GM12872 (cell line): ENCODE results near the gene PRDM16.

Source experiments
- TF ChIP-seq, protein P1 (sequence below): IDR thresholded peaks from 3 replicates; pipeline ENCODE4 v1.5.1; 2011; ENCODE audit warnings: low read depth, mild to moderate bottlenecking, low read length, moderate library complexity; ENCODE audit not compliant: insufficient read depth

PRDM16 gene

DNA sequence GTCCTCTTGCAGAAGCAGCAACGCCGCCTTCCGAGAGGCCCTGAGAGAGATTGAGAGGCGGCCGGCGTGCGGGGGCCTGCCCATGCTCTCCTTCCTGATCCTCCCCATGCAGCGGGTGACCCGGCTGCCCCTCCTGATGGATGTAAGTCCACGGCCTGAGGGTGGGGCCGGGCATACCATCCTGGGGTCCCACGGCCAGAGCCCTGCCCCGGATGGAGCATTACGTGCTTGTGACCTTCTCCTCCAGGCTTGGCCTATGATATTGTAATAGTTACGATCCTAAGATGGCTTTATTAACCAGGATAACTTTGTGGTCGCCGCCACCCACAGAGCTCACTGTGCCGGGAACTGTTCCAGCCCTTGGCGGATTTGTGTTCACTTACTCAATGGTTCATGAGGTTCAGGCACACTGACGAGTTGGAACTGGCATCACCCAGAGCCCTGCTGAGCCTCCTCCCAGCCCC lies 404.4 kb downstream of the PRDM16 start:
- TF ChIP-seq, protein P1, sequence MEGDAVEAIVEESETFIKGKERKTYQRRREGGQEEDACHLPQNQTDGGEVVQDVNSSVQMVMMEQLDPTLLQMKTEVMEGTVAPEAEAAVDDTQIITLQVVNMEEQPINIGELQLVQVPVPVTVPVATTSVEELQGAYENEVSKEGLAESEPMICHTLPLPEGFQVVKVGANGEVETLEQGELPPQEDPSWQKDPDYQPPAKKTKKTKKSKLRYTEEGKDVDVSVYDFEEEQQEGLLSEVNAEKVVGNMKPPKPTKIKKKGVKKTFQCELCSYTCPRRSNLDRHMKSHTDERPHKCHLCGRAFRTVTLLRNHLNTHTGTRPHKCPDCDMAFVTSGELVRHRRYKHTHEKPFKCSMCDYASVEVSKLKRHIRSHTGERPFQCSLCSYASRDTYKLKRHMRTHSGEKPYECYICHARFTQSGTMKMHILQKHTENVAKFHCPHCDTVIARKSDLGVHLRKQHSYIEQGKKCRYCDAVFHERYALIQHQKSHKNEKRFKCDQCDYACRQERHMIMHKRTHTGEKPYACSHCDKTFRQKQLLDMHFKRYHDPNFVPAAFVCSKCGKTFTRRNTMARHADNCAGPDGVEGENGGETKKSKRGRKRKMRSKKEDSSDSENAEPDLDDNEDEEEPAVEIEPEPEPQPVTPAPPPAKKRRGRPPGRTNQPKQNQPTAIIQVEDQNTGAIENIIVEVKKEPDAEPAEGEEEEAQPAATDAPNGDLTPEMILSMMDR = no peak

DNA sequence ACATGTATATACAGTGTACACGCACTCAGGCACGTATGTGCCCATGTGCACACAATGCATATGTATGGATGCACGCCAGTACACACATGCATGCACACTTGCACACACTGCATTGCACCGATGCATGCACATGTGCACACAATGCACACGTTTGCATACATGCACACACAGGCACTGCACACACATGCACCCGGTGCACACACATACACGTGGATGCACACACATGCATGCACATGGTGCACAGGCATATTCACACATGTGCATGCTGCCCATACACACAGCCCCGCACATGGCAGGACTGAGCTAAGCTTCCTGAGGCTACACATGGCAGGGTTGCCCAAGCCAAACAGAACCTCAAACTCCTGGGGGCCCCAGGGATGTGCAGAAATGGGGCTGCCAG lies 405.0 kb downstream of the PRDM16 start:
- TF ChIP-seq, protein P1 = no peak

DNA sequence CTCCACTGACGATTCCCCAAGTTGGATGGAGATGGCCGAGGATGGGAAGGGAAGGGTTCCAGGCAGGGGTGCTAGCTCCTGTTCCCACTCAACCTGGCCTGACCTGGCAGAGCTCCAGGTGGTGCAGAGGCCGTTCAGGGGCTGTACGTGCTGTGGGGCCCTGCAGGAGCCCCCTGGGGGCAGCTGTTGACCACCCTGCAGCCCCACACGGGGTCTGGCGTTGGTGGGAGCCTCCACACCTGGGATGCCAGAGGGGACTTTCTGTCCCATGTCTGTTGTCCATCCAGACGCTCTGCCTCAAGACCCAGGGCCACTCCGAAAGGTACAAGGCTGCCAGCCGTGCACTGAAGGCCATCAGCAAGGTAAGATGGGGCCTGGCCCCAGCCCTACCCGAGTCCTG lies 405.4 kb downstream of the PRDM16 start:
- TF ChIP-seq, protein P1 = no peak

DNA sequence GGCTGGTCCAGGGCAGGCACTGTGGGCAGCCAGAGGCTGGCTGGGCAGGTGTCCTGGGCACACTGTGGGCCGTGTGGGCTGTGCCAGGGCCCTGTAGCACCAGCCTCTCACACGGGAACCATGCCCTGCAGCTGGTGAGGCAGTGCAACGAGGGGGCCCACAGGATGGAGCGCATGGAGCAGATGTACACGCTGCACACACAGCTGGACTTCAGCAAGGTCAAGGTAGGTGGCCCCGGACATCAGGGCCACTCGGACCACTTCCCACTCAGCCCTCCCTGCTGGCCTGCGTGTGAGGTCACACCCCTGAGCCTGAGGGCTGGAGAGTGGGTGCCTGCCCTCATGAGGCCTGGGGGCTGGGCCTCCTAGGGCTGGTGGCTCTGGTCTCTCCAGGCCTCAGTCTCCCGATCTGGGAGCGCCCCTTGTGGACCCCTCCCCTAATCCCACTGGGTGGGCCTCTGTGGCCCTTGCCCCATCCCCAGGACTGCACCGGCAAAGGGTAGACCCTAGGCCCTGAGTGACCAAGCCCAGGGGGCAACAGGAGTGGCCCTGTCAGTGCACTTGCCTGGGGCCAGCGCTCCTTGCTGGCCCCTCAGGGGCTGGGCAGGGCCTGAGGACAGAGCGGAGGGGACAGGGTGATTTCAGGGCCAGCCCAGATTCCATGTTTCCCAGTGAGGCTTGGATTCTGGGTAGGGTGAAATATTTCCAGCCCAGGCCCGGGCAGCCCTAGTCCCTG lies 407.0 kb downstream of the PRDM16 start:
- TF ChIP-seq, protein P1 = no peak

DNA sequence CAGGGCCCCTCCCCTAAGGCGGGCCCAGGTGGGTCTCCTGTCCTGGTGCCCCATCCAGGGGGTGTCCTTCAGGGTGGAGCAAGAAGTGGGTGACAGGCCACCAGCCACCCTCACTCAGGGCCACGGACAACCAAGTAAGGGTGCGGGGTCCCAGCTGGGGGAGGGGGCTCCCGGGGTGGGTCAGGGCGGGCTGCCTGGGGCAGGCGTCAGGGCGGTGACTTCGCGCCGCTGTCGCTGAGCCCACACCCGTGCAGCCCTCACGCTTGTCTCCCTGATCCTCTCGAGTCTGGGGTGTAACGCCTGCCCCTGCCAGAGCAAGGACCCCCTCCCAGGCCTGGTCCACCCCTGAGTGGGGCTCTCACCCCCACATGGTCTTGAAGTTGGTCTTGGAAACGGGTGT lies 407.7 kb downstream of the PRDM16 start:
- TF ChIP-seq, protein P1 = no peak

DNA sequence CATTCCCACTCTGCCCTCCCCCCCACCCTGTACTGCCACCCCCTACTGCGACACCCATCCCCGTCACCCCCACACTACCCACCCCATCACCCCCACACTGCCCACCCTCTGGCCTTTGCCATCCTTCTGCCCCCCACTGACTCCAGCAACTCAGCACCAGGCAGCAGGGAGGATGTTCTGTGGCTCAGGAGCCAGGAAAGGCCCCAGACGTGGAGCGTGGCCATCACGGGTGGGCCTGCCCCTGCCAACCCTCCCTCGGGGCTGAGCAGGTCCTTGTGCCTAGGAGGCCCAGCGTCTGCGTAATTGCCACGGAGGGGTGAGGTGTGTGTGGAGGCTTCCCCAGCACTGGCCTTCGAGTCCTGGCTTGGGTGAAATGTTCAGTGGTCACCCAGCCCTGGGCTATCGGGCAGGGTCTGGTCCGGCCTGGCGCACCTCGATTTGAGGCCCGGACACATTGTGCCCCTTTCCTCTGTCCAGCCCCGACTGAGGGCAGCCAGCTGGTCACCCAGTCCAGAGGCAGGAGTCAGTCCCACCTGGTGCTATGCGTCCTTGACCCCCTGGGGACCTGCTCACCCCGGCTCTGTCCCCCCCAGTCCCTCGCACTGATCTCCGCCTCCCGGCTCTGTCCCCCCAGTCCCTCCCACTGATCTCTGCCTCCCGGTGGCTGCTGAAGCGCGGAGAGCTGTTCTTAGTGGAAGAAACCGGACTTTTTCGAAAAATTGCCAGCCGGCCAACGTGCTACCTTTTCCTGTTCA lies 408.4 kb downstream of the PRDM16 start:
- TF ChIP-seq, protein P1 = no peak

DNA sequence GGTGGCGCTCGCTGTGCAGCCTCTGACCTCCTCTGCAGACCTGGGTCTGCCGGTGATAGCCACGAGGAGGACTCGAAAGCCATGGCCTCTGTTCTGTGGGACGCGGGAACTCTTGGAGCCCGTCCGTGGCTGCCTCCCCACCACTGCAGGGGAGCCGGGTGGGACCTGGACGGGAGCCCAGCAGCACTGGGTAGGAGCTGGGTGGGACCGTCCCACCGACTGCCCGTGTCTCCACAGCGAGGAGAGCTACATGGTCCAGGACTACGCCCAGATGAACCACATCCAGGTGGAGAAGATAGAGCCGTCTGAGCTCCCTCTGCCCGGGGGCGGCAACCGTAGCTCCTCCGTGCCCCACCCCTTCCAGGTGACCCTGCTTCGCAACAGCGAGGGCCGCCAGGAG lies 409.2 kb downstream of the PRDM16 start:
- TF ChIP-seq, protein P1 = no peak
